GM19023 (cell line): ENCODE data around the gene FUCA1.
"Not testable (repeated sequence)": the region's sequence is repeated elsewhere in the genome, so short reads cannot be mapped to it uniquely, and the experiment has no call there.

Source experiments
- ATAC-seq: cut with Tn5 transposase; IDR thresholded peaks from one replicate; pipeline ENCODE4 v1.9.1; 2021; ENCODE audit warnings: mild to moderate bottlenecking, moderate library complexity; ENCODE audit not compliant: unreplicated experiment

The FUCA1 gene

GRCh38 chr1:23843644-23844043 is 24.4 kb downstream of the FUCA1 start:
- ATAC-seq = no peak

- peak; percentile 63 for ATAC-seq
Observed at GRCh38 chr1:23838401-23838866, 29.7 kb downstream of the FUCA1 start.

- no peak for ATAC-seq
Observed at GRCh38 chr1:23837908-23838307, 30.2 kb downstream of the FUCA1 start.

GRCh38 chr1:23836037-23836436 is 32.1 kb downstream of the FUCA1 start:
- ATAC-seq = no peak

GRCh38 chr1:23834156-23834555 is 33.9 kb downstream of the FUCA1 start:
- not testable (repeated sequence) for ATAC-seq

GRCh38 chr1:23827717-23828116 is 40.4 kb downstream of the FUCA1 start:
- no peak for ATAC-seq

- ATAC-seq = not testable (repeated sequence)
Observed at GRCh38 chr1:23826590-23826989, 41.5 kb downstream of the FUCA1 start.

GRCh38 chr1:23825762-23826522 is 42.1 kb downstream of the FUCA1 start:
- ATAC-seq = peak; percentile 70

- peak; percentile 68 for ATAC-seq
Observed at GRCh38 chr1:23825076-23825761, 42.9 kb downstream of the FUCA1 start, which contains the start of gene HMGCL. HMGCL (minus strand) TSS chr1:23825429; CDS start chr1:23825415, 14 bp downstream.

- no peak for ATAC-seq
Observed at GRCh38 chr1:23824711-23825075, 43.4 kb downstream of the FUCA1 start.

GRCh38 chr1:23823767-23824166 is 44.3 kb downstream of the FUCA1 start:
- ATAC-seq = no peak

- ATAC-seq = no peak
Observed at GRCh38 chr1:23817633-23818032, 50.5 kb downstream of the FUCA1 start.

- ATAC-seq = no peak
Observed at GRCh38 chr1:23816906-23817305, 51.2 kb downstream of the FUCA1 start.

- ATAC-seq = no peak
Observed at GRCh38 chr1:23816361-23816760, 51.7 kb downstream of the FUCA1 start.

- ATAC-seq = no peak
Observed at GRCh38 chr1:23814016-23814415, 54.1 kb downstream of the FUCA1 start.

GRCh38 chr1:23810818-23811540 is 57.1 kb downstream of the FUCA1 start:
- ATAC-seq = no peak

- no peak for ATAC-seq
Observed at GRCh38 chr1:23809751-23810171, 58.3 kb downstream of the FUCA1 start.

- ATAC-seq = no peak
Observed at GRCh38 chr1:23807453-23807852, 60.6 kb downstream of the FUCA1 start.

GRCh38 chr1:23806280-23806679 is 61.8 kb downstream of the FUCA1 start:
- no peak for ATAC-seq

- no peak for ATAC-seq
Observed at GRCh38 chr1:23805025-23805424, 63.1 kb downstream of the FUCA1 start.

GRCh38 chr1:23804183-23804835 is 63.8 kb downstream of the FUCA1 start:
- ATAC-seq = no peak
